Liver (tissue), 9 donors: Measurements from ENCODE around the gene ADAMTS7. TPM values are rescaled to one million over a fixed set of nuclear protein-coding genes. Genes with fewer than 3 reads are reported as not detected.
"Not testable (repeated sequence)": the region's sequence is repeated elsewhere in the genome, so short reads cannot be mapped to it uniquely, and the experiment has no call there.

Source experiments
- DNase-seq: peaks from one replicate; pipeline ENCODE4 v3.0.0-alpha.2; 2017; ENCODE audit warnings: low spot score
- H3K27ac ChIP-seq, 2 donors: one replicate each; pipeline ENCODE4 v1.7.0; 2013; ENCODE audit warnings: inconsistent platforms in 2 of 2, low read length in 2 of 2, control low read depth in 1 of 2, low read depth in 1 of 2, mild to moderate bottlenecking in 1 of 2
- H3K27me3 ChIP-seq, 4 donors: one replicate each; pipeline versions ENCODE4 v1.6.1 to v1.7.0; 2013; ENCODE audit warnings: low read length in 3 of 4, inconsistent platforms in 1 of 4, mild to moderate bottlenecking in 1 of 4, moderate library complexity in 1 of 4; ENCODE audit not compliant: control insufficient read depth in 4 of 4, insufficient read depth in 4 of 4
- H3K36me3 ChIP-seq, 4 donors: one replicate each; pipeline versions ENCODE4 v1.6.1 to v1.7.0; 2013; ENCODE audit warnings: low read length in 3 of 4, mild to moderate bottlenecking in 3 of 4, low read depth in 1 of 4, moderate library complexity in 1 of 4; ENCODE audit not compliant: control insufficient read depth in 4 of 4, insufficient read depth in 3 of 4
- H3K4me1 ChIP-seq, 4 donors: one replicate each; pipeline versions ENCODE4 v1.6.1 to v1.7.0; 2013; ENCODE audit warnings: low read length in 3 of 4, mild to moderate bottlenecking in 3 of 4, moderate library complexity in 1 of 4; ENCODE audit not compliant: control insufficient read depth in 4 of 4, insufficient read depth in 4 of 4
- H3K4me3 ChIP-seq, 3 donors: one replicate each; pipeline versions ENCODE4 v1.6.1 to v1.7.0; 2013; ENCODE audit warnings: low read length in 3 of 3, control low read depth in 1 of 3, low read depth in 1 of 3, mild to moderate bottlenecking in 1 of 3
- H3K9ac ChIP-seq, 2 donors: one replicate each; pipeline ENCODE4 v1.7.0; 2013; ENCODE audit warnings: low read length in 2 of 2, mild to moderate bottlenecking in 2 of 2, moderate library complexity in 2 of 2, control low read depth in 1 of 2, low read depth in 1 of 2
- H3K9me3 ChIP-seq, 4 donors: one replicate each; pipeline versions ENCODE4 v1.6.1 to v1.7.0; 2013; ENCODE audit warnings: low read length in 3 of 4; ENCODE audit not compliant: control insufficient read depth in 4 of 4
- ATF3 ChIP-seq: IDR thresholded peaks from 2 replicates; pipeline ENCODE4 v1.6.1; 2016; ENCODE audit warnings: antibody characterized with exemption
- EGR1 ChIP-seq, 2 donors: IDR thresholded peaks; 2 replicates each; pipeline ENCODE4 v1.6.1; 2016 to 2018; ENCODE audit warnings: antibody characterized with exemption in 2 of 2, low read depth in 2 of 2
- FOXA1 ChIP-seq: IDR thresholded peaks from 2 replicates; pipeline ENCODE4 v1.6.1; 2016; ENCODE audit warnings: antibody characterized with exemption
- HNF4G ChIP-seq: IDR thresholded peaks from 2 replicates; pipeline ENCODE4 v1.6.1; 2016; ENCODE audit warnings: antibody characterized with exemption
- JUND ChIP-seq, 2 donors: IDR thresholded peaks; 2 replicates each; pipeline ENCODE4 v1.6.1; 2016; ENCODE audit warnings: antibody characterized with exemption in 2 of 2
- RAD21 ChIP-seq, 2 donors: IDR thresholded peaks; 2 replicates each; pipeline ENCODE4 v1.6.1; 2016; ENCODE audit warnings: antibody characterized with exemption in 2 of 2, mild to moderate bottlenecking in 2 of 2
- REST ChIP-seq: IDR thresholded peaks from 2 replicates; pipeline ENCODE4 v1.6.1; 2016; ENCODE audit warnings: antibody characterized with exemption, mild to moderate bottlenecking
- RXRA ChIP-seq, 2 donors: IDR thresholded peaks; 2 replicates each; pipeline ENCODE4 v1.6.1; 2017 to 2018; ENCODE audit warnings: antibody characterized with exemption in 2 of 2, mild to moderate bottlenecking in 1 of 2
- TAF1 ChIP-seq: conservative IDR thresholded peaks from 2 replicates; pipeline ENCODE4 v1.6.1; 2016; ENCODE audit warnings: antibody characterized with exemption, mild to moderate bottlenecking
- YY1 ChIP-seq: IDR thresholded peaks from 2 replicates; pipeline ENCODE4 v1.6.1; 2016; ENCODE audit warnings: antibody characterized with exemption, mild to moderate bottlenecking
- WGBS: extraction: QIAGEN DNeasy Blood & Tissue Kit; methylation state at CpG from one replicate; pipeline ENCODE4 v1.1.7; 2013; 5-methylcytosine and 5-hydroxymethylcytosine counted together
- polyA plus RNA-seq, 2 donors: library from polyadenylated mRNA; stranded (reverse) in 1 of 2; unstranded in 1 of 2; fragments of 200-250 nt in 1 of 2; fragments of >200 nt in 1 of 2; fragmentation: Nextera tagmentation in 1 of 2; extraction: Ambion mirVana in 1 of 2; gene quantifications; one replicate each; pipeline versions ENCODE4 v1.2.1 to v1.2.3, GENCODE V29; 2013 to 2015
- total RNA-seq, 2 donors: library from RNA; depleted of rRNA; stranded (reverse); fragments of >200 nt; gene quantifications; one replicate each; pipeline ENCODE4 v1.2.3, GENCODE V29; 2014
- TF ChIP-seq, protein P1 (sequence below): IDR thresholded peaks from 2 replicates; pipeline ENCODE4 v1.6.1; 2016; ENCODE audit warnings: antibody characterized with exemption
- TF ChIP-seq, protein P2 (sequence below): fragments of 150-350 bp; IDR thresholded peaks from 2 replicates; pipeline ENCODE4 v1.5.1; 2017; ENCODE audit warnings: improper control_type of control experiment, low read depth, low read length; ENCODE audit not compliant: missing input control
- donor health status: healthy.
- donor health status: healthy.
- donor health status: healthy.
- donor health status: healthy.
- donor health status: healthy.

Gene ADAMTS7
- total and polyA plus RNA-seq, 4 donors = 0.13 to 2.4 (median 1.3) TPM

DNA sequence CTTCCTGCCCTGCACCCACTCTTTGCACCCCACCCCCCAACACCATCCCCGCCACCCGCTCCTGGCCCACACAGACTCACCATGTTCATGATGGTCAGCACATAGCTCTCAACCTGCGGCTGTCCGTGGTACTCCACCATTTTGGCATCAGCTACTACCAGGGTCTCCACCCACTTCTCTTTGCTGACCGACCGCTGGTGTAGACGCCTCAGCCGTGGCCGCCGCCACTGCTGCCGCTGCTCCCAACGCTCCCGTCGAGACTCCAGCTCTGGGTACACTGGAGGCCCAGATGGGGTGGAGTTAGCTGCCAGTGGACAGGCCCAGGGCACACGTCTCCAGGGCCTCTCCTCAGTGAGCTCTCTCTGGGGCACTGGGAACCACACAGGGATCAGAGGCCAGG is 14.8 kb downstream of the ADAMTS7 start:
- no peaks in the 10 kb centered on the region for H3K4me1 ChIP-seq
- H3K9ac ChIP-seq = no peak overlapping the region
- H3K27ac ChIP-seq = no peak overlapping the region
- H3K9me3 ChIP-seq = no peaks in the 10 kb centered on the region
- DNase-seq = no peak
- TF ChIP-seq RXRA (IDR thresholded peaks at IDR 0.05) = no peak
- TF ChIP-seq REST = no peak
- no peak for TF ChIP-seq JUND (IDR thresholded peaks at IDR 0.05)
- TF ChIP-seq RAD21 (IDR thresholded peaks at IDR 0.05) = no peak
- no peak for TF ChIP-seq YY1
- no peak for TF ChIP-seq FOXA1
- TF ChIP-seq, protein P1, sequence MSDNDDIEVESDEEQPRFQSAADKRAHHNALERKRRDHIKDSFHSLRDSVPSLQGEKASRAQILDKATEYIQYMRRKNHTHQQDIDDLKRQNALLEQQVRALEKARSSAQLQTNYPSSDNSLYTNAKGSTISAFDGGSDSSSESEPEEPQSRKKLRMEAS = no peak
- no peak for TF ChIP-seq ATF3
- no peak for TF ChIP-seq HNF4G
- peaks cover 0 to 1% (median 0%) of the 10 kb centered on the region in 4 donors for H3K36me3 ChIP-seq
- H3K4me3 ChIP-seq = no peak overlapping the region
- WGBS = 95% methylated on average over 15 of the region's 15 CpGs
- H3K27me3 ChIP-seq = no peaks in the 10 kb centered on the region

GRCh38 chr15:78795043-78795442 is 16.2 kb downstream of the ADAMTS7 start:
- no peaks in the 10 kb centered on the region for H3K9me3 ChIP-seq
- no peaks in the 10 kb centered on the region for H3K27me3 ChIP-seq
- no peak for TF ChIP-seq FOXA1
- TF ChIP-seq EGR1 (IDR thresholded peaks at IDR 0.05; ENCODE audit: low read depth in 2 of 2) = no peak
- TF ChIP-seq TAF1 = no peak
- TF ChIP-seq JUND (IDR thresholded peaks at IDR 0.05) = no peak
- TF ChIP-seq, protein P2, sequence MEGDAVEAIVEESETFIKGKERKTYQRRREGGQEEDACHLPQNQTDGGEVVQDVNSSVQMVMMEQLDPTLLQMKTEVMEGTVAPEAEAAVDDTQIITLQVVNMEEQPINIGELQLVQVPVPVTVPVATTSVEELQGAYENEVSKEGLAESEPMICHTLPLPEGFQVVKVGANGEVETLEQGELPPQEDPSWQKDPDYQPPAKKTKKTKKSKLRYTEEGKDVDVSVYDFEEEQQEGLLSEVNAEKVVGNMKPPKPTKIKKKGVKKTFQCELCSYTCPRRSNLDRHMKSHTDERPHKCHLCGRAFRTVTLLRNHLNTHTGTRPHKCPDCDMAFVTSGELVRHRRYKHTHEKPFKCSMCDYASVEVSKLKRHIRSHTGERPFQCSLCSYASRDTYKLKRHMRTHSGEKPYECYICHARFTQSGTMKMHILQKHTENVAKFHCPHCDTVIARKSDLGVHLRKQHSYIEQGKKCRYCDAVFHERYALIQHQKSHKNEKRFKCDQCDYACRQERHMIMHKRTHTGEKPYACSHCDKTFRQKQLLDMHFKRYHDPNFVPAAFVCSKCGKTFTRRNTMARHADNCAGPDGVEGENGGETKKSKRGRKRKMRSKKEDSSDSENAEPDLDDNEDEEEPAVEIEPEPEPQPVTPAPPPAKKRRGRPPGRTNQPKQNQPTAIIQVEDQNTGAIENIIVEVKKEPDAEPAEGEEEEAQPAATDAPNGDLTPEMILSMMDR = no peak
- no peak overlapping the region for H3K9ac ChIP-seq
- H3K4me1 ChIP-seq = no peaks in the 10 kb centered on the region
- no peak overlapping the region for H3K27ac ChIP-seq
- DNase-seq = no peak
- peaks cover 0 to 1% (median 0%) of the 10 kb centered on the region in 4 donors for H3K36me3 ChIP-seq
- H3K4me3 ChIP-seq = no peak overlapping the region

GRCh38 chr15:78794446-78794845 is 16.8 kb downstream of the ADAMTS7 start:
- H3K36me3 ChIP-seq, H3K4me1 ChIP-seq, H3K9me3 ChIP-seq, DNase-seq, H3K27ac ChIP-seq, H3K4me3 ChIP-seq, H3K27me3 ChIP-seq, H3K9ac ChIP-seq: not testable (repeated sequence)
- 98% methylated on average over 4 of the region's 4 CpGs for WGBS
